ENCODE data around the gene ACACB.

The ACACB gene

DNA sequence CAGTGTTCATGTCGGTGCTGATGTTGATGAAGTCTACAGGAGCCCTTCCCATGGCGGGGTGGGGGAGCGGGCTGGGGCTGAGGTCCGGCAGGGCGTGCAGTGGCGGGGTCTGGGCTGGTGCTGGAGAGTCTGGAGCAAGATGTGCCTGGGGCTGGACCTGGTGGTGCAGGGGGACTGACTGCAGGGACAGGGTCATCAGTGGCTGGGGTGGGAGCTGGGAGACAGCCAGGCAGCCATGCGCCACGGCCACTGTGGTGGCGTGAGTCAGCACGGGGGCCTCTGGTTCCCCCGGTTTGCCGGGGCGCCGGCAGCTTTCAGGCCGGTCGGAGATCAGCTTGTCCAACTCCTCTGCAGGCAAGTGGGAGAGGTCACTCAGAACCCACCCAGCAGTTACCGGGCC lies 165.1 kb downstream of the ACACB start:
- no peak for FAIRE-seq

DNA sequence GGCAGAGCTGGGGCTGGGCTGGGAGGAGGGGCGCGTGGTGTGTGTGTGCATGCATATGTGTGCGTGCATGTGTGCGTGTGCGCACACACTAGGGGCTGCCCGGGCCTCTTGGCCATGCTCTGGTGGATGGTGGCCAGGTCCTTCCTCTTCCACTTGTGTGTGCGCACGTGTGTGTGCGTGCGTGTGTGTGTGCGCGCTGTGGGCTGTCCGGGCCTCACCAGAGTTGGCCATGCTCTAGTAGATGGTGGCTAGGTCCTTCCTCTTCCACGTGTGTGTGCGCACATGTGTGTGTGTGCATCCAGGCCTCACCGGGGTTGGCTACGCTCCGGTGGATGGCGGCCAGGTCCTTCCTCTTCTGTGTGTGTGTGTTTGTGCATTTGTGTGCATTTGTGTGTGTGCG lies 168.0 kb downstream of the ACACB start:
- no peak for FAIRE-seq

DNA sequence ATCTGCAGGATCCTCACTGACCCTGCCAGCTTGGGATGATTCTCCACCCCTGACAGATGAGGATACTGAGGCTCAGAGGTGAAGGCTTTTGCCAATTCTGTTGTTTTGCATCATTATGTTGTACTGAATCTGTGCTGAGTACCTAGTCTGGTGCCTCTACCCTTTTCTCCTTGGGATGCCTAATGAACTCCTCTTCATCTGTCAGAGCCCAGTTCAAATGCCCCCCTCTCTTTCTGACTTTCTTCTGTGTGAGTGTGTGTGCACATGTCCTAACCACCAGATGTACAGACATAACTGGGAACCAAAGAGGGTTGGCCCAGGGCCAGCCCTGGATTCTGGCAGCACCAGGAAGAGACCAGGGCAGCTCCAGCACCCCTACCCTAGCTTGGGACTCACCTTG lies 169.9 kb downstream of the ACACB start:
- FAIRE-seq = no peak

DNA sequence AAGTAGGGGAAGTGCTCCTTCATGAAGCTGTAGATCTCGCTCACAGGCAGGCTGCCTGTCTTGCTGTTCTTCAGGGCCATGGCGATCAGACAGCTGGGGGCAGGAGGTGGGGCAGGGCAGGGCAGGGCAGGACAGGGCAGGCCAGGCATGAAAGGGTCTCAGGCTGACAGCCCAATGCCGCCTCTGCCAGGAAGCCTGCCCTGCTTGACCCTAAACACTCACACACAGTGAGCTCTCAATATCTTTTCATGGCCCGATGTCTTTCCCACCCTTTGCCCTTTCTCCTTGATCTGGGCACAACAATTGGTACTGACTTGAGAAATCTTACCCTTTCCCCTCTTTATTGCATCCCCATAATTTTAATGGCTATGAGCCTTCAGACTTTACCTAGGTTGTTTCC lies 170.3 kb downstream of the ACACB start:
- no peak for FAIRE-seq

DNA sequence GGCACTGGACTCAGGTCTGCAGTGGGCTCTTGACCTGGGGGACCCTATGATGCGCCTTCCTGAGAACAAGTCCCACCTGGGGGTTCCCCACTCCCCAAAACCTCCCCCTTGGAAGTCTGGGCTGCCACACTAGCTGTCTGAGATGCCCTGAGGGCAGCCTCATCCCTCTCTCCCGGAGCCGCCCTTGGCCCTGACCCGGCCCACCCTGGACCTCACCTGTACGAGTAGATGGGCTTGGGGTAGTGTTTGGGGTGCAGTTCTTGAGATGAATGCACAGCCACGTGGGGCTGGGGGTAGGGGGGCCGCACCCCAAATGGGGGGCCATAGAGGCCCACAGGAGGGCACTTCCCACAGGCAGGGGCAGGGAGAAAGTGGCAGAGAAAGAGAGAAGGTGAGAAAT lies 170.8 kb downstream of the ACACB start:
- FAIRE-seq = no peak

DNA sequence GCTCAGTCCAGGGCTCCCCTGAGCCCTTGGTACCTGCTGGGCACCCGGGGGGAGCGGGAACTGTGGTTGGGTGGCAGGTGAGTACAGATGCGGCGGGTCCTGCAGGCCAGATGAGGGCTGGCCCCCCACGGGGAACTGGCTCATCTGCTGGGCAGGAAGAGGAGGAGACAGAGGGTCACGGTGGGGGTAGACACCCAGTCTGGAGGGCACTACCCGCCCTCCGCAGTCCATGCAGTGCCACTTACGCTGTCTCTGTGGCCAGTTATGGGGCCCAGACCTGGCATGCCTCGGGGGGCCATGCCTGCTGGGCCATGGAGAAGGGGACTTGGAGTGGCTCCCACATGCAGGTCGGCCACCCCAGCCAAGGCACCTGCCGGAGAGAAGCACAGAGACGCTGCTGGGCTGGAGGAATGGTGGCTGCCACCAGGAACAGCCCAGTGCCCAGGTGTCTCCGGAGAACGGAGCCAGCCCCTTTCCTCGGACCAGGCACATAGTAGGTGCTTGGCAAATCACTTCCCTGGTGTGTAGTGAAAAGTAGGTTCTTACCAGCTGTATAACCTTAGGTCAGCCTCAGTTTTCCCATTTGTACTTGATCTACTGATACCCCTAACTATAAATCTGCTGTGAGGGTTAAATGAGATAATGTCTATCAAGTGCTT lies 171.6 kb downstream of the ACACB start:
- no peak for FAIRE-seq

DNA sequence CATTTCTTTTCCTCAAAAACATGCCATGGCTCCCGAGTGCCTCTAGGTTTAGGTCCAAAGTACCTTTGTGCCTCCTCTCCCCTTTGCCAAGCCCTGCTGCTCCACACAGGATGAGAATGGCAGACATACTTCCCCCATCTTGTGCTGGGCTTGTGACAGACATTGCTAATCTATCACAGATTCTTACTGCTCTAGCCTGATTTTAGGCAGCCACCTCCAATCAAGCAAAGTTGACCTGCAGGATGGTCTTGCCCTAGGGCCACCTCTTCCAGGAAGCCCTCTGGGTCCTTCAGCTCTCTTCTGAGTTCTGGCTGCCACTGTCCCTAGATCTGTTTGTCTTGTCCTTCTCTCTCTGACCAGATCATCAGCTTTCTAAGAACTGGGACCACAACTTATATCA lies 172.2 kb downstream of the ACACB start:
- FAIRE-seq = no peak

DNA sequence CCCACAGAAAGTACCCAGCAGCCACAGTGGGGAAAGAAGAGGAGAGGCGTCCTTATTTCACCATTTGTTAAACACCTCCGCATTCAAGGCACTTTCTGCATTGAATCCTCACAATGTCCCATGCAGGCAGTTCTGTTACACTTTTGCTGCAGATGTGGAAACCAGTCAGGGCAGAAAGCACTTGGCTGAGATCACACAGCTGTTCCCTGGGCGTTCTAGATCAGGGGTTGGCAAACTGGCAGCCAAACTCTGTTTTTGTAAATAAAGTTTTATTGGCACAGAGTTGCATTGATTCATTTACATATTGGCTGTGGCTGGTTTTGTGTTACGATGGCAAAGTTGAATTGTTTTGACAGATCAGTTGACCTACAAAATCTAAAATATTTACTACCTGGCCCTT lies 172.6 kb downstream of the ACACB start:
- FAIRE-seq = no peak

DNA sequence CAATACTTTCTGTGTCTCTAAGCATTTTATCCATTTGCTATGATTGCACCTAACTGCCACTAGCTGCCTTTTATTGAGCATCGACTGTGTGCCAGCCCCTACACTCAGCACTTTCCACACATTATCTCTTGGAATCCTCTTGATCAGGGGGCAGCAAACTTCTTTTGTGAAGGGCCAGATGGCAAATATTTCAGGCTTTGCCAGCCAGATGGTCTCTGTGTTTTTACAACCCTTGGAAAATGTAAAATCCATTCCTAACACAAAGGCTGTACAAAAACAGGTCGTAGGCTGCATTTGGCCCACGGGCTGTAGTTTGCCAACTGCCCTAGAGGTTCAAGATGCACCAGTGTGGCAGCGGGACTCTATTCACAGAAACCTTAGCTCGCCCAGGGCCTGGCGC lies 173.2 kb downstream of the ACACB start:
- FAIRE-seq = no peak

DNA sequence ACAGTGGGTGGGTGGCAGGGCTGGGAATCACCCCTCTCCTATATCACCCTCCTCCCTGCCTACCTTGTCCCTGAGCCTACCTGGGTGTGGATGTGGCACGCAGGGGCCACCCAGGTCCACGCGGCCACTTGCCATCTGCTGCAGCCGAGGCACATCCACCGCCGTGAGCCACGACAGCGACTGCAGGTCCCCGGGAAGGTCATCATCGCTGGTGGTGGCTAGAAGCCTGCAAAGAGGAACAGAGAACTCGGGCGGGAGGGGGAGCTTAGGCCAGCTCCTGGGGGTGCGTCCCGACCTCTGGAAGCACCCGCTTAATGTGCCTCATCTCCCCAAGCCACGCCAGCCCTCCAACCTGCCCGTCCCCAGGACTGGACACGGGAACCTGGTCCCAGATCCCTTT lies 173.7 kb downstream of the ACACB start:
- FAIRE-seq = no peak

DNA sequence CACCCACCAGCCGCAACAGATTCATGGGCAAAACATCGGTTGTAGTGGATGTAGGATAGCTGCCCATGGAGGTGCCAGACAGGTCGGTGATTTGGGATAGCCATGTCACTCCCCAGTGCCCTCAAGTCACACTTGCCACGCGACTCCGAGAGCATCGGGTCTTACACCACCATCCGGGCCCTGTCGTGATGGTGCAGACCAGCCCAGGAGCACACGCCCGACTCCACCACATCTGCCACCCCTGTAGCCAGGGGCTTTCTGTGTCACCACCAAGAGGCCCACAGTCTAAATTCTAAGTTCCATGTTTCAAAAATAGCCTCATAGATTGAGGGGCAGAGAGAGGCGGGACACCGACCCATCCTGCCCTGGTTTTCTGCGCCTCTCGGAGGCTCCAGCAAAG lies 174.7 kb downstream of the ACACB start:
- no peak for FAIRE-seq

DNA sequence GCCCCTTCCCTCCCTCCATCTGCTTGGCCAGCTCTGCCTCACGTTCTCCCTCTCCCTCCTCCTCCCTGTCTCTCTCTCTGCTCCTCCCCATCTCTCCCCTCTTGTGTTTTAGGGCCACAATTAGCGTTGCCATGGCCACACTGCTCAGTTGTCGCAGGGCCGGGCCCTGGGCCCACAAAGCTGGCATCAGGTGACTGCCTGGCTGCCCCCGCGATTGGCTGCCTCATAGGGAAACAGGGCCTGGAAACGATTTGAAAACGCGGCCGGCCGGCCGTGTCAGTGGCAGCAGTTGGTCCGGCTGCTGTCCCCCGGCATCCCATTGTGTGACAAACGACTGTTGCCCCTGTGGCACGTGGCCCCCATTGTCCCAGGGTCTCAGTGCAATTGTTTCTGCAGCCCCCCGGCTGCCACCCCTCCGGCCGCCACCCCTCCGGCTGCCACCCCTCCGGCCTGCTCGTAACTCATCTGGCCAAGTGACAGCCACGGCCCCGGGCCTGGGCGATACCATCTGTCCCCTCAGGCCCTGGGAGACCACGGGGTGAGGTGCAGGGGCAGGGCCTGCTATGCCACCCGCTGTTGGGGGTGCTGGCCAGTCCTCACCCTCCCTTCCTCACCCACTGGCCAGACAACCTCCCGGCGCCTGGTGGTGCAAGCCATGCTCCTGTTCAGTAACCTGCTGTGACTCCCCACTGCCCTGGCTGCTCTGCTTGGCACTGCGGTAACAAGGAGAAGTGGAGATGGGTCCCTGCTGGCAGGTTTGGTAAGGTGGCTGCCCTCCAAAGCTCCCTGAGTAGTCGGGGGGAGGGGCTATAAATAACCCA lies 175.3 kb downstream of the ACACB start:
- FAIRE-seq = no peak

DNA sequence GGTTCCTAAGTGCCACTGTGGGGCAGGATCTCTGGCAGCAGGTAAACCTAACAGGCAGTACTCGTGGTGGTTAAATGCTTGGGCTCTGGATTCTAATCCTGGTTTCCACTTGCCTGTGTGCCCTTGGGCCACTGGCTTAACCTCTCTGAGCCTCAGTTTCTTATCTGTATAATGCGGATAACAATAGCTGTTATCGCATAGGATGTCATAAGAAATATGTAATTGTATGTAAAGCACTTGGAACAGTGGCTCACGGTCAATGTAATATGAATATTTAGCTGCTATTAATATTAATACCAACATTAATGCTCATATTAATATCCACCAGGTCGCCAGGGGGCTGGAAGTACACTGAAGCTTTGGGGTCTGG lies 175.9 kb downstream of the ACACB start:
- no peak for FAIRE-seq

DNA sequence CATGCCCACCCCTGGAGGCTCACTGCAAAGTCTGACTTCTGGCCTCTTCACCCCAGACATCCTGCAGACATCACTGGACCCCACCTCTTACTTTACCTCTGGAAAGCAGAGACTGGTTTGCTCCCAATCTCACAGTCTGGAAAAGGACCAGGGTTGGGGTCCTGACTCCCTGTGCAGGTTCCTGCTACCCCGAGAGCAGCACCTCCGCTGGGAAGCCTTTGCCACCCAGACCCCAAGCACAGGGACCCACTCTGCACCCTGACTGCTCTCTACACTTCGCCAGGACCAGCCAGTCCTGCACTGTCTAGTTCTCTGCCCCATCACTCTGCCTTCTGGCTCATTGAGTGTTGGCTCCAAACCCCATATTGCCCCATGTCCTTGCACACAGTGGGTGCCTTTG lies 176.7 kb downstream of the ACACB start:
- FAIRE-seq = no peak

DNA sequence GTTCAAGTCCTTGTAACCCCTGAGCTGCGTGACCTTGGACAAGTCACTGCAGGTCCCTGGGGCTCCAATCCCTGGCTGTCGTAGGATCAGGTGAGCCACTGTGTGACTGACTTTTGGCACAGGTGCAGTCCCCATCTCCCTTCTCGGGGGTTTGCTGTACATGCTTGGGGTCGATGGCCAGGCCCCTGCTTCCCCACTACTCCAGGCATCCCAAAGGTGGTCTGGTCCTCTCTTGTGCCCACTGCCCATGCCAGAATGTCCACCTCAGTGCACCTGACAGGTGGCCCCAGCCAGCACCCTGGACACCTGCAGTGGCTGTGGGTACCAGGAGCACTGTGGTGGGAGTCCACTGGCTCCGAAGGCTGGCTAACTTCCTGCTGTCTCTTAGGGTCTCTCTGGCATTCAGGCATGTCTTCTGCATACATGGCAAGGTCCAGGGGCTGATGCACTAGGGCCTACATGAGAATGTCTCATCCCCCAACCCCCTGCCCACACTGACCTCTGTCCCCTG lies 178.0 kb downstream of the ACACB start:
- FAIRE-seq = no peak

DNA sequence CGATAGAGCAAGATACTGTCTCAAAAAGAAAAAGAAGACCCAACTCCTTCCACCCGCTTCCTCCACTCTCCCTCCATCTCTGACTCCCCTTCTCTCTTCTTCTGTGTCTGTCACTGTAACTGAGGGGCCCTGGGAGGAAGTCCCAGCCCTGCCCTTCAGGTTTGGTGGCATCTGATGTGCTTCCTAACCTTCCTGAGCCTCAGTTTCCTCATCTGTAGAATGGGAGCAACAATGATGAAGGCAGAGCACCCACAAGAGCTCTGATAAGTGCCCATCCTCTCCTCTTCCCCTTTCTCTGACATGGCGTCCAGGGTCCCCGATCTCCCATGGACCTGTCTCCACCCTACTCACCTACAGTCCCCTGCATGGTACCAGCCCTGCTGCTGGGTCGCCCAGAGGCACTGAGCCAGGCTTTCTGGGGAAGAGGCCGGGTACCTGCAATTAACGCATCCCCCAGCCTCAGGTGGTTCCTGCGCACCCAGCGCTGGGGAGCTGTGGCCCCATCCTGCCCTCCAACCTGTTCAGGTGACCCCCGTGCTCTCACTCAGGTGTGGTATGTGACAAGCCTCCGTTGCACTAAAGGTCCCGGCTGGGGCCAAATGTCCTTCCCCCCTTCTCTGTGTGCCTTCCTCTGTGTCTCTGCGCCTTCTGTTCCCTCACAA lies 179.5 kb downstream of the ACACB start:
- FAIRE-seq = no peak

DNA sequence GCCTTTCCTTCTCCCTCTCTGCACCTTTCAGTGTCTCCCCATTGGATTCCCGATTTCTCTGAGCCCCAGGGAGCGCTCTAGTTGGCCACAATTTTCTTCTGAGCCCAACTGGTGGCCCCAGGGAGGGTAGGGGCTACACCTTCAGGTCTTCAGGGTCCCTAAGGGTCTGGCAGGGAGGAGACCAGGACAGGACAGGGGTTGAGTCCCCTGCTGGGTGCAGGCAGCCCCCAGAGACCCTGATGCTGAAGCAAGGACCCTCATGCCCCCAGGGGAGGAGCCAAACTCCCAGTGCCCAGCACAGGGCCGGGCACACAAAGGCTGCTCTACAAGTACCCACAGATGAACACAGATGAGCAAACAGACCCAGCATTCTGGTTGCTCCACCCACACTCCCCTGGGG lies 180.0 kb downstream of the ACACB start:
- FAIRE-seq = no peak

DNA sequence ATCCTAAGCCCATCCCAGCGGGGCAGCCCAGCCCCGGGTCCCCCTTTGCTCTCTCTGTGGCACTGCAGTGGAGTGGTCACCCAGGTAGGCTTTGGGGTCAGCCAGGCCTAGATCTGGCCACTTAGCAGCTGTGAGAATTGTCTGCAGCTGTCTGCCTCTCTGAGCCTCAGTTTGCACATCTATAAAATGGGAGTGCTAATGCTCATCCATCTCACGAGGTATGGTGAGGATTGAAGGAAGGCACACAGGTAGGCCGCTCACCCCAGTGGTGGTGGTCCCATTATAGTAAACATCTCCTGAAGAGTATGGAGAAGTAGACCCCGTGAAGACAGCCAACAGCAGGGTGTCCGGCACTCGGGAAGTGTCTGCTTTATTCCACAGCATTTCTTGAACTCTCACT lies 183.5 kb downstream of the ACACB start:
- no peak for FAIRE-seq

DNA sequence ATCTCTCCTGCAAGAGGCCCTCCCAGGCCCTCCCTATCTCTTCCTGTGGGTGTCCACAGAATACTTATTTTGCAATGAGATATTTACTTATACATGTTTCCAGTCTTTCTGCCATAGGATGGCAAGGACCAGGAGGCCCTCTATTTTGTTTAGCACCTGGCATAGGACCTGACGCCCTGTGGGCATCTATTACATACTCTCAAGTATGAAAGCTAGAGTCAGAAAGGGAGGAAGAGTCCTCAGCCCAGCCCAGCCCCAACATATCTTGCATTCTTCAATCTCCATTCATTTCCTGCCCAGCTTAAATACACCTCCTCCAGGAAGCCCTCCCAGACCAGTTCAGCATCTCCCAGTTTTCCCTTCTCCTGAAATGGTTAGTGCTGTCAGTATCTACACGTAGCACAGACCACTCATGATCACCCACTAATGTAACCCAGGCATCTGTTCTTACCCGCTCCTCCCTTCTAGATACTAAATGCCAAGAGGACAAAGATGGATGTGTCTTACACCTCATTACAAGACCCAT lies 185.3 kb downstream of the ACACB start:
- FAIRE-seq = no peak

DNA sequence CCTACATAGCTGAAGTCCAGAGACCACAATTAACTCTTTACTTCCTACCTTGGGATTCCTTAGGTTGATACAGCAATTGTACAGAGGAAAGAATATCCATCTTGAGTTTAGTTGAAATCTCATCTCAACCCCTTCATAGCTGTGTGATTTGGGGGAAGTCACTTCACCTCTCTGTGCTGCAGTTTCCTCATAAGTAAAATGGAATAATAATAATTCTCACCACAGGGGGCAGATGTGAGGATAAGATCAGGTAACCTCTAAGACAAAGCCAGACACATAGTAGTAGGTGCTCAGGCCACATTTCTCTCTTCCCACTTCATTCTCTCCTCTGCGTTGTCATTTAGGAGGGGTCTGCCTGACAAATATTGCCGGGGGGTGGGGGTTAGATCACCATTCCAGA lies 186.0 kb downstream of the ACACB start:
- FAIRE-seq = no peak

DNA sequence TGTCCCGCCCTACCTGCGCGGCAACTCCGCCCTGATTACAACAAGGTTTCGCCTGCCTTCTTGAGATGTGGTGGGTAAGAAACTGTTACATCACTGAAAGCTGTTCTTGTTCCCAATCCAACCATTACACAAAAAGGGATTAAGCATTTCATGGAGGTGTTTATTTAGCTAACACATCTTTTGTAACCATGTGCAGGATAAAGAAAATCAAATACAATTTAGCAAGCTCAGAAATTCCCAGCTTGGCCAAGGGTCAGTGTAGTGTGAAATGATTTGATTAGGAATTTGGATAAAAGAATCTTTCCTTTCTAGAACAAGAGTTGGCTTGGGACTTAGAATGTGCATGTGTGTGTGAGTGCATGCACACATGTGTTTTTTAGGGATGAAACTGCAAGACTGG lies 186.4 kb downstream of the ACACB start:
- FAIRE-seq = no peak

DNA sequence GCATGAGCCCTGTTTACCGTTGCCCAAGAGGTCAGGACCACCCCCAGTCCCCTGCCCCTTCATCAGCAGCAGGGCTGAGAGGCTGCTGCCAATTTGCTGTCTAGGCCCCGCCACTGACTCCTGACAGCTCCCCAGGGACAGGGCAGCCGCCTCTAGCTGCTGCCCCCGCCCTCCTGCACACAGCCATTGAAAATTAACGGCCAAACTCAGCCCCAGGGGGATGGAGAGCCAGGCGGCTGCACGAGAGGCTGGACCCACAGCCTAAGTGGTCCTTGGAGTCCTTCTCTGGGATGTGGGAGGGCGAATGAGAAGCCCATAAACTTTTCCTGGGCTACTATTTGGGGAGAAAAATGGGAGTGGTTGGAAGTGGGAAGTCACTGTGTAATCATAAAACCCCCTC lies 188.1 kb downstream of the ACACB start:
- no peak for FAIRE-seq

DNA sequence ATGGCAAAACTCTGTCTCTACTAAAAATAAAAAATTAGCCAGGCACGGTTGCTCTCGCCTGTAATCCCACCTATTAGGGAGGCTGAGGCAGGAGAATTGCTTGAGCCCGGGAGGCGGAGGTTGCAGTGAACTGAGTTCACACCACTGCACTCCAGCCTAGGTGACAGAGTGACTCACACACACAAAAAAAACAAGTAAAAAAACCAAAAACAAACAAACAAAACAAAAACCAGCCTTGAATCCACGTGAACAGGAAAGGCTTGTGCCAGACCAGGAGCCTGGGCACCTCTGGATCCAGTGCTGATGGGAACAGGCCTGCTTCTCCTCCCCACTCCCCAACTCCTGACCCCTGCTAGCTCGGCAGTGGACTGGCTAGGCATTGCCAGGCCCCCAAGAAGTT lies 189.2 kb downstream of the ACACB start:
- FAIRE-seq = no peak

DNA sequence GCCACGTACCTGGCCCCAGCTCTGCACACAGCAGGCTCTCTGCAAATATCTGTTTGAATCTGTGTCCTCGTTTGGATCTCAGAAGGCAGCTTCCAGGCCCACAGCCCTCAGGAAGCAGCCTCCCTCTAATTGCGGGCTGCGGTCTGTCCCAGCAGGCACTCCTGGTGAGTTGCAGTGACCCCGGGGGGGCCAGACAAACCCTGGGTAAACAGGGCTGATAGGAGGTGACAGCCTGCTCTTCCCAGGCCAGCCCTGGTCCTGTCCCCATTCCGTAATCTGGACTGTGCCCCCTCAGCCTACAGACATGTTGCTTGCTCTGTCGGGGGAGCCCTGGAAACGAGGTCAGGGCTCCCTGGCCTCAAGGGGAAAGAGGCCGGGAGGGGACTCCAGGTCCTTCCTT lies 190.7 kb downstream of the ACACB start:
- FAIRE-seq = no peak

Measured in endometrium (tissue), 2 donors.